Measurements from ENCODE around the gene EPHB1.

The EPHB1 gene

GRCh38 chr3:134852893-134853351, 57.9 kb downstream of the EPHB1 start:
- TF ChIP-seq SIN3A (IDR thresholded peaks at IDR 0.05; ENCODE audit: borderline replicate concordance, insufficient read depth, low read length): no peak
- TF ChIP-seq REST (IDR thresholded peaks at IDR 0.05; ENCODE audit: insufficient read depth in 1 of 2, low read depth in 2 of 2, low read length in 2 of 2): no peak
- no peak for TF ChIP-seq FOXP2 (optimal IDR thresholded peaks at IDR 0.05; ENCODE audit: borderline replicate concordance, extremely low read depth, extremely low read length, insufficient read depth)
- no peak for TF ChIP-seq TAF1 (IDR thresholded peaks at IDR 0.05; ENCODE audit: borderline replicate concordance, insufficient read depth, low read length)
- TF ChIP-seq POLR2AphosphoS5 (IDR thresholded peaks at IDR 0.05; ENCODE audit: low read depth, low read length): no peak

GRCh38 chr3:134854254-134854653, 59.2 kb downstream of the EPHB1 start:
- no peak for TF ChIP-seq TAF1 (IDR thresholded peaks at IDR 0.05; ENCODE audit: borderline replicate concordance, insufficient read depth, low read length)
- no peak for TF ChIP-seq SIN3A (IDR thresholded peaks at IDR 0.05; ENCODE audit: borderline replicate concordance, insufficient read depth, low read length)
- TF ChIP-seq REST (IDR thresholded peaks at IDR 0.05; ENCODE audit: insufficient read depth in 1 of 2, low read depth in 2 of 2, low read length in 2 of 2): no peak
- no peak for TF ChIP-seq FOXP2 (optimal IDR thresholded peaks at IDR 0.05; ENCODE audit: borderline replicate concordance, extremely low read depth, extremely low read length, insufficient read depth)
- no peak for TF ChIP-seq POLR2AphosphoS5 (IDR thresholded peaks at IDR 0.05; ENCODE audit: low read depth, low read length)

- TF ChIP-seq REST (IDR thresholded peaks at IDR 0.05; ENCODE audit: insufficient read depth in 1 of 2, low read depth in 2 of 2, low read length in 2 of 2): no peak
- TF ChIP-seq SIN3A (IDR thresholded peaks at IDR 0.05; ENCODE audit: borderline replicate concordance, insufficient read depth, low read length): no peak
- TF ChIP-seq FOXP2 (optimal IDR thresholded peaks at IDR 0.05; ENCODE audit: borderline replicate concordance, extremely low read depth, extremely low read length, insufficient read depth): no peak
- TF ChIP-seq TAF1 (IDR thresholded peaks at IDR 0.05; ENCODE audit: borderline replicate concordance, insufficient read depth, low read length): no peak
These were observed 62.3 kb downstream of the EPHB1 start for GRCh38 chr3:134857356-134857755.

- no peak for TF ChIP-seq REST (IDR thresholded peaks at IDR 0.05; ENCODE audit: insufficient read depth in 1 of 2, low read depth in 2 of 2, low read length in 2 of 2)
These were observed 62.8 kb downstream of the EPHB1 start for GRCh38 chr3:134857776-134858362.

- TF ChIP-seq POLR2AphosphoS5 (IDR thresholded peaks at IDR 0.05; ENCODE audit: low read depth, low read length): no peak
- TF ChIP-seq FOXP2 (optimal IDR thresholded peaks at IDR 0.05; ENCODE audit: borderline replicate concordance, extremely low read depth, extremely low read length, insufficient read depth): no peak
- no peak for TF ChIP-seq TAF1 (IDR thresholded peaks at IDR 0.05; ENCODE audit: borderline replicate concordance, insufficient read depth, low read length)
- no peak for TF ChIP-seq REST (IDR thresholded peaks at IDR 0.05; ENCODE audit: insufficient read depth in 1 of 2, low read depth in 2 of 2, low read length in 2 of 2)
- no peak for TF ChIP-seq SIN3A (IDR thresholded peaks at IDR 0.05; ENCODE audit: borderline replicate concordance, insufficient read depth, low read length)
These were observed 63.5 kb downstream of the EPHB1 start for GRCh38 chr3:134858441-134859035.

Measured in PFSK-1 (cell line).